T-helper 22 cell (primary cell): ENCODE data around the gene ITGB6.
"Not testable (repeated sequence)": the region's sequence is repeated elsewhere in the genome, so short reads cannot be mapped to it uniquely, and the experiment has no call there.

Experiments
- DNase-seq: peaks from one replicate; pipeline ENCODE4 v3.0.0-alpha.2; 2020; ENCODE audit warnings: low read depth

The ITGB6 gene

DNA sequence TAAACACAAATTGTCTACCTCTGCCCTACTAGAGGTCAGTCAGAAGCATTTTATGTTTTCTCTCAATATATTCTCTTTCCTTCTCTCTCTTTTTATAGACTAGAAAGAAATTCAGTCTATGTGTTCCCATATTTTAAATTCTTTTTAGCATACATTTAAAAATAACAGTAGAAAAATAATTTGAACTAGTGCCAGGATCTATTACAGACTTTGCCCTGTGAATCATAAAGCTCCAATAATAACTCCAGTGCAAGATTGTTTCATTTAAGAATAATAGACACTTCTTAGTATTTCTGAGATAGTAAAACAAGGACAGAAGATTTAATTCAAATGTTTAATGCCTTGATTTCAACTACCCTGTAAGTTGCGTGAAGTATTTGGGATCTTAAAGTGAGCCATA, 60.1 kb downstream of the ITGB6 start:
- DNase-seq = no peak

DNA sequence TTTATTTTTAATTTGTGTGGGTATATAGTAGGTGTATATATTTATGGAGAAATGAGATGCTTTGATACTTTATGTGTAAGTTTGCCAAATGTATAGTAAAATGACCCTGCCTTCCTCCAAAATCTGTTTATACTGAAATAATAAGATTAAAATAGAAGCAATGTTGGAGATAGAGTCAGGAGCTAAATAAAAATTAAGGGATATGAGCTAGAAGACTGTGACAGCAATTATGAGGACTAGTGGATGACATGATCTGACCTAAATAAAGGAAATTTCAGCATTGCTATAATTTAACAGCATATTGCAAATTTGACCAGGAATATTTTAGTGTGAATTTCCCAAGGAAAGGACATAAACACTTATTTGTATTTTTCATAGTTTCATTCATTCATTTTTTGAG, 60.7 kb downstream of the ITGB6 start:
- DNase-seq = no peak

DNA sequence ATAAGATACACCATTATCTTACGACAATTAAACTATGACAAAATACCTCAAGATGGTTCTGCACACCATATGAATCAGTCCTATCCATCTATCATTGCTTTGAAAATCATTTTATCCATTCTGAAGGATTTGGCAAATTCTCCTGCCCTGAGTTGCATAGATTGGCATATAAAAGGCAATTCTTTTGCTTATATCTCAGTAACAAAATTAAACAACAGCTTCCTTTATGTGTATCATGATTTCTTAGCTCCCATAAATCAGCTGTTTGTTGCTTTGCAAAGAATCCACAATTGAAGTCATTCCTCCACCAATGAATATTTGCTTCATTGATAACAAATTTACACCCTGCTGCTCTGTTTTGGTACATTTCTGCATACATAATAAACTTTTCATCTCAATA, 61.7 kb downstream of the ITGB6 start:
- DNase-seq = no peak

DNA sequence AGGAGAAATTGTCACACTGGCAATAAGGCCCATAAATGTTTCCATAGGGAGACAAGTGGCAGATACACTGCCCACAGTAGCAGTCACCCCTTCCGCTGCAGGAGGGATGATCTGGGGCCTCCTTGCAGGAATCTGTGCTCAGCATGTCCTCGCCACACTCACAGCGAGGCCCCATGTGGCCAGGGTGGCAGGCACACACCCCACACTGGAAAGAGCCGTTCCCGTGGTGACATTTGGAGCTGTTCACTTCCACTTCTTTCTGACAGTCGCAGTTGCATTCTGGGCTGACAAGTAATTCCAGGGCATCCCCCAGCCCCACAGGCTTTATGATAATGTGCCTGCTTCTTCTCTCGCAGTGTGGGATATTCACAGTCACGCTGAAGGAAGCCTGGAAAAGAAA, 62.6 kb downstream of the ITGB6 start:
- no peak for DNase-seq

DNA sequence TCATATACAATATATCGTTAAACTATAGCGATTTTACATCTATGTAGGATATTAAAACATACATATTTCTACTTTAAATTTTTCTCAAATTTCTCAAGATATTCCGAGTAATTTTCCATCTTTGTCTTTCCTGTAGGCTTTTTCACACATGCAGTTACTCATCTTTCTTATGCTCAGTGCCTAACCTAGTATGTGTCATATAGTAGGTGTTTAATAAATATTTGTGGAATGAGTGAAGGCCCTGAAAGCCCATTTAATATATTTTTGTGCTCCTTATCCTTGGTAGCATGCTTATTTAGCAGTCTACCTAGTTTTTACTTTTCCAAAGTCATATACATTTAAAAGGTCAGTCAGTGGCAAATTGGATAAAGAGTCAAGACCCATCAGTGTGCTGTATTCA, 67.3 kb downstream of the ITGB6 start:
- no peak for DNase-seq

DNA sequence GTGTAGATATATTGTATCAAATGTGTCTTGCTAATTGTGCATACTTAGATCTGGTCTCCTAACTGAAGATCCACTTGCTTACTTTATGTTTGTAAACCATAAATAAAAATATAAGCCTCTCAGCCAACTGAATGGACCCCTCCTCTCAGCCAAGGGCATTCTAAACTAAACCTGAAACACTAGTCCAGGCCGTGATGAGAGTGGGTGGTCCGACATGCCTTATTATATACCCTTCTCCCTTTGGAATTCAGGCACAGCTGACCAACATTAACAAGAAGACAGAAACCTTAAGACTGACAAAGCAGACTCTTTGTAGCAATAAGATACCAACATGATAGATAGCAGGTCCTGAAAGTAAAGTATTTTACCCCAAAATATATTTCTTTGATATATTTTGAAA, 73.3 kb downstream of the ITGB6 start:
- DNase-seq = no peak

DNA sequence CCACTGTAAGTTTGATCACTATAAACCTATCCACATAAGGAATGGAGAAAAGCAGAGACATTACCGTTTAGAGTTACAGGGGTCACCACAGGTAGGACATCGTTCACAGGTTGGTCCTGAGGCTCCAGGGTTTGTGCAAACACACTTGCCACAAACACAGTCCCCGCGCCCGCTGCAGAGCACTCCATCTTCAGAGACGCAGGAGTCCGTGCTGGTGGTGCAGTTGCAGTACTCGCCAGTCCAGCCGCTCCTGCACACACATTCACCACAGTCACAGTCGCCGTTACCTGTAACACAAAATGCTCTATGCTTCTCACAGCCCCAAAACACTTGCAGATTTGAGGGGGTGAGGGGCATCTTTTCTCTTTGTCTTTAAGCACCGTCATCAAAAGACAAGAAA, 73.8 kb downstream of the ITGB6 start:
- no peak for DNase-seq

DNA sequence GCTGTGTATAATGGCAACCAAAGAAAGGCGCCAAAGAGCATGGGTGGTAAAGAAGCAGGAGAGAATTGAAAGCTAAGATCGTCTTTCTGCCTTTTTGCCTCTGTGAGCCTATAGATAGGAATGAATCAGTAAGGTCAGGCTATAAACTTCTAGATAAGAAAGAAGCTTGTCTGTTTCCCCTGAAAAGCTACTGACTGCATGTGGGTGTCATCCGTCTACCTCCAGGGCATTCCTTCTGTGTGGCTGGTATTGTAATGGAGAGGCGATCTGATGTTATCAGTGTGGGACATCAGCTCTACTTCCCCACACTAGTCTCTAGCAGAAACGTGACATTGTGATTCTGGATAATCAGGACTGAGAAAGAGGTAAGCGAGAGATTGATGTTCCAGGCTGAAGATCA, 74.2 kb downstream of the ITGB6 start:
- DNase-seq = no peak

DNA sequence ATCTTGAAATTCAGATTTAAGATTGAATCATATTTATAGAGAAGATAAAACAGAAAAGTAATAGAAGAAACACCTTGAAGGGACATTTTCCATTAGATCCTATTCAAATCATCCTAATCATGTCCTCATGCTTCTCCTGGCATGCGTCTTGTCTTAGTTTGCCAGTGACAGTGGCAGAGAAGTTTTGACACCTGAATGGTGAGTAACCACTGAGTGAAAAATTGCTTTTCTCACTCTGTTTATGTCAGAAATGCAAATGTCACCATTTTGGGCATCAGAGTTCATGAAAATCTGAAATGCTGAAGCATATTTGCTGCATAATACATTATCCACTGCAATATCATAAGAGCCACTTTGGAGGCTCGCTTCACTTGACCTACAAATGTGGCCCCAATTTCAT, 74.7 kb downstream of the ITGB6 start:
- DNase-seq = no peak

DNA sequence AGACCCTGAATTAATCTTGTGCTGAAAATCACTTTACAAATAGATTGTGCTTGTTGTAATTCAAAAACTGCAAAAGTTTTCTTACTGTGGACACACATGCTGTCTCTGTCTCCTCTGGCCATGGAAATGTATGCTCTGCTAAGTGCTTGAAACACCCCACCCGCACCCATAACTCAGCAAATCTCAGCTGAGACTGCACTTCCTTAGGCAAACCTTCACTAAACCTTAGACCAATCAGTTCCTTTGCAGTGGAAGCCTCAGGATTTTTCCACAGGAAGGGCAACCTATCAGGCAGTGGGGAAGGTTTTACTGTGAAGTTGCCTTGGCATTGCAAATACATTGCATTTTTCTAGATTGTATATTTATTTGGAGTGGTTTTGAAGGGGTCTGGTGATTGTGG, 75.5 kb downstream of the ITGB6 start:
- no peak for DNase-seq

DNA sequence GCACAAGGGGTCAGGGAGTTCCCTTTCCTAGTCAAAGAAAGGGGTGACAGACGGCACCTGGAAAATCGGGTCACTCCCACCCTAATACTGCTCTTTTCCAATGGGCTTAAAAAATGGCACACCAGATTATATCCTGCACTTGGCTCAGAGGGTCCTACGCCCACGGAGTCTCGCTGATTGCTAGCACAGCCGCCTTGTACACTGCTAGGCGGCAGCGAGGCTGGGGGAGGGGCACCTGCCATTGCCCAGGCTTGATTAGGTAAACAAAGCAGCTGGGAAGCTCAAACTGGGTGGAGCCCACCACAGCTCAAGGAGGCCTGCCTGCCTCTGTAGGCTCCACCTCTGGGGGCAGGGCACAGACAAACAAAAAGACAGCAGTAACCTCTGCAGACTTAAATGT, 85.4 kb downstream of the ITGB6 start:
- not testable (repeated sequence) for DNase-seq

DNA sequence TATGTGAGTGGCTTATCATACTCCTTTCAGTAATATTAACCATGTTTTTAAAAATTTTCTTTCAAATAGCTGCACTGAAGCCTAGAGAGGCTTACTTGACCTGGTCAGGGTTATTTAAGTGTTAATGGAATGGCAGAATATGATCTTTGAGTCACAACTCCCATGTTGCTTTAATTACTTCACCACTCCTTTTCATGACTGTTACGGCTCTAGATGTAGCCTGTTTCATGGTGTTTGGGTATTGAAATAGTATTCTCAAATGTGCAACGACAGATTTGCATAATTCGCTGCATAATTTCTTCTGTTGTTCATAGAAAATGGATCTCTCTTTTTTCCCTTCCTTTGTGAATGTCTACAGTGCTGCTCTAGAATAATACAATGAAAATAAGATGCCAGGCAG, 86.1 kb downstream of the ITGB6 start:
- DNase-seq = no peak

DNA sequence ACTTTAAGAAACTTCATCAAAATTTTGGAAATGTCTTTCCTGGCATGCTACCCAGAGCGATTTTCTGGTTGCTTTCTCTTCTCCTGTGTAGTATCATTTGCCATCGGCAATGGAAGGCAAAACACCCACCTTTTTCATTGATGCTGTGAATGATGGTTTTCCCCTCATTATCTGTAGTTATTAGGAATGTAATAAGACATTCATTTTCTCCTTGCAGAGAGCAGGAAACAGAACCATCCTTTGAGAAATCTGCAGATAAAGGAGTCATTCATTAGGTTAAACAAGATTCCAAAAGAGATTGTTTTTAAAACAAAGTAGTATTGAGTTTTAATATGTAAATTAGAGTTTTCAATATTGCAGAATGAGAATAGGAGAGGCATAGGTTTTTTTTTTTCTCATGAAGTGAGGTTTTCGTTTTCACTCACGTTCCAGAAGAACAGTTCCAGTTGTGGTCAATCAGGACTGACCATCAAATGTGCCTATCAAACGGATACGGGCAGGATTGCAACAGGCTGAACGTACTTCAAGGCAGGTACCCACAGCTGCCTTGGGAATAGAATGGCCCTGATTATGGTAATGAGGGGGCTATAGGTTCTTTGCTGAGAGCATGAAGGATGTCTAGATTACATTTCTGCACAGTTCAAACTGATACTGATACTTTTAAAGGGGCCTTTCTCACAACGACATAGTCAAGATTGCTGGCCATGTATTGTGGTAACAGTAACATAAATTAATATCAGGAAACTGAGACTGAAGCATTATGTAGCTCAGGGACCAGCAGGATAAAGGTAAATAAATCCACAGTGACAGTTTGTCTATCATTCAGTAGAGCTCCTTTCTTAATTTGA, 87.9 kb downstream of the ITGB6 start:
- no peak for DNase-seq

DNA sequence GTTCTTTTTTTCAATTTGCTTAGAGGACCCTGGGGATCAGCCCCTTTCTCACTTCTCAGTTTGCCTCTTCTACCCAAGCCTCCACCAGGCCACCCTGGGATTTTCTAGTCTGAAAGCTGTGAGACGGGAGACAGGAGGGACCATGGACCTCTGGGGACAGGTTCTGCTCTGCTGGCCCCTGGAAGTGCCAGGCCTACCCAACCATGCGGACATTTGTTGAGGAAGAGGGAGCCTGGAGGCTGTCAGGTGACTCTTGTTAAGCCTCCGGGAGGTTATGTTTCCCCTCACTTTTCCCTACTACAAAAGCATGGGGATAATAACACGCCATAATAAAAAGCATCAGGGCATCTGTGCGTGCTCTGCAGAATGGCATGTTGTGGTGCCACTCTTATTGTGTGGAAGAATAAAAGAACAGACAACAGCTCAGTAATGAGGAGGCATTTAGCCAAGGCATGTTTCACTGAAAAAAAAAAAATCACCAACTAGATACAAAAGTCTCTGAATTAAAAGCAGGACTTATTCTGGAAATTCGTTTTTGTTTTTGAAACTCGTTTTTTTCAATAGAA, 89.3 kb downstream of the ITGB6 start:
- DNase-seq = no peak

DNA sequence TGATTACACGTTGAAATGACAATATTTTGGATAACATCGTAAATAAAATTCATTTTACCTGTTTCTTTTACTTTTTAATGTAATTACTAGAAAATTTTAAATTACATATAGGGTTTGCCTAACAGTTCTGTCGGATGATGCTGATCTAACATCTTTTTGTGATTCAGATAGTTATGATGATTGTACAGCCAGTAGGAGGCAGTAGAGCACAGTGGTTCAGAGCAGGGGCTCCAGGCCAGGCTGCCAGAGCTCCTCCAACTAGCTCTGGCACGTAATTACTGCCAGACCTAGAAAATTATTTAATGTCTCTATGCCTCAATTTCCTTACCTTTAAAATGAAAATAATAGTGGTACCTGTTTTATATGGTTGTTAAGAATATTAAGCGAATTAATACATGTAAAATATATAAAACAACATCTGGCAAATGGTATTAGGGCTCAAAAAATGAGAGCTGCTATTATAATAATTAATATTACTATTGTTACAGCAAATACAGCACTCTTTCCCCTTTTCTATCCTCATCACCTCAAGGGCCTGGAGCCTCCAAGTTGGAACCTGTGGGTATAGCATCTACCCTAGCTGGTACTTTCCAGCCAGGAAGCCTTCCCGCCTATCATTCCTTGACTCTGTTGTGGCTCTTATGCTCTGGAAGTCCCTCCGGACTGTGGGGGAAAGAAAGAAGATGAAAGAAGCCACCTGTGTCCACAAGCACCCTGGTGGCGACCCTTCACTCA, 90.0 kb downstream of the ITGB6 start:
- peak; percentile 7 for DNase-seq

DNA sequence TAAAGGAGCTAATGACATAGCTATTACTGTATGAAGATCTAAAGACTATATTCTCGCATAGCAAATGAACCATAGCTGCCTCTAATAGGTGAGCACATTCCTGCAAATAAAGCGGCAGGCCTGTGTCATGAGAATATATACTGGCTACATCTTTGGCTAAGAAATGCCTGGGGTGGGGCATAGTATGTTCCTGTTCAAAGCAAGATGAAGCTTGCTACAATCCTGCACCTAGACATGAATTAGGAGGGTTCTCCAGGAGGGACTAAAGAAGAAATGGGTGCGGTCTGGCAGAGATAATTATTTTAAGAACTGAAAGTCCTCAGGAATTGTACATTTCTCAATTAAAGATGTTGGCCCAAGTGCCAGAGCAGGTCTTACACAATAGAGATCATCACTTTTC, 90.8 kb downstream of the ITGB6 start:
- no peak for DNase-seq

DNA sequence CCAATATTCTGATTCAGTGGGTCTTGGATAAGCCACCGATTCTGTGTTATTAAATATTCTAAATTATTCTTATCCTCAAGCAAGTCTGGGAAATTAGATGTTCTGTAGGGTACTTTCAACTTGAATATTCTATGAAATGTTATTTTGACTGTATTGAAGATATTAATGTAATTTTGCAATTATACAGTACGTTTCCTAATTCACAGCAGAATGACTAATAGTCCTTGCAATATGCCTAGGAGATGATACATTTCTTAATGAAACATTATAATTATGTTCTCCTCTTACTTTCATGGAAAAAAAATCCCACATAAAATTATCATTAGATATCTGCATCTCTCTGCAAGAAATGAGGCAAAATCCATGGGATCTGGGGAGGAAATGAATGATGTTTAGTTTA, 91.4 kb downstream of the ITGB6 start:
- DNase-seq = no peak

DNA sequence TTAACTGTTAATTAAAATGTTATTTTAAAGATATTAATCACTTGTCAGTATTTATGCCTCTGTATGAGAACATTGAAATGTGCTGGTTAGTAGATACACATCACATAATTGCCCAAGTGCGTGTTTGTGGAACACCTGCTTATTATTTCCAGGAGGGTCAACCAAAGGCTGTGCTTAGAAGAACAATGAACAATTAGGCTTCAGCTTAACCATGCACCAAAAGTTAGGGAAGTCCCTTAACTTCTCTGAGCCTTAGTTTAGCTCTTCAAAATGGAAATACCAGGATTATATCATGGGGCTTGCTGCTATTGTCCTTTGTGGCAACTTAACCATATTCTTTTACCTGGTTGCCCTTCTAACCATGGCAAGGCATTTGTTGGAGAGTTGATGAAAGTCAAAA, 94.7 kb downstream of the ITGB6 start:
- DNase-seq = no peak

DNA sequence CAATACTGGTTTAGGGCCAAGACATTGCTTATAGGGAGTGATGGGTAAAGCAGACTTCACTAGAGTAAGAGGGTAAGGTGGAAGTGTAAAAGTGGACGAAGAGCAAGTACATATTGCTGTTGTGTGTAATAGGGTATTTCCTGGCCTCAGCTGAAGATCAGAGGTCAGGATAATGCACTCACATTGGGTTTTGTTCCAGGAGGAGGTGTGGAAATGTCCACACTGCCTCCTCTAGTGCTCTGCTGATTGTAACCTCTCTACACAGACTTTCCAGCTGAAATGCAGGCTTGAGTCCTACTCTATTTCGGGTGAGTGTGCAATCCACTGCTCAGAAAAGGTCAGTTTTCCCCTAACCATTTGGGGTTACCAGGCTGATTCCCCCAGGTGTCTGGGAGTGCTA, 96.0 kb downstream of the ITGB6 start:
- DNase-seq = no peak

DNA sequence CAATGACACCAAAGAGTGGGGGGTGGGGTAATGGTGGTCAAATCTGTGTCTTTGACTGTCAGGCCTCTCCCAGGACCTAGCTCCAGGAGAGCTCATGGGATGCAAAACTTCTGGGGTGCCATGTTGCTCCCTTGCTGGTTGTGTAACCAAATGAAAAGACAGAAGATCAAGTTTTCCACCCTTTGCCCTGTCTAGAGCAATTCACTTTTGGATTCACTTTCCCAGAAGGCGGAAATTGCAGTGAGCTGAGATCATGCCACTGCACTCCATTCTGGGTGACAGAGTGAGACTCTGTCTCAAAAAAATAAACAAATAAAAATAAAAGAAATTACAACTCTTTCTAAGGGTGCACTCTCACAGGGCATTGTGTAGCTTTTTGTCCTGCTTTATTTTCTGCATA, 102.7 kb downstream of the ITGB6 start:
- DNase-seq = no peak

DNA sequence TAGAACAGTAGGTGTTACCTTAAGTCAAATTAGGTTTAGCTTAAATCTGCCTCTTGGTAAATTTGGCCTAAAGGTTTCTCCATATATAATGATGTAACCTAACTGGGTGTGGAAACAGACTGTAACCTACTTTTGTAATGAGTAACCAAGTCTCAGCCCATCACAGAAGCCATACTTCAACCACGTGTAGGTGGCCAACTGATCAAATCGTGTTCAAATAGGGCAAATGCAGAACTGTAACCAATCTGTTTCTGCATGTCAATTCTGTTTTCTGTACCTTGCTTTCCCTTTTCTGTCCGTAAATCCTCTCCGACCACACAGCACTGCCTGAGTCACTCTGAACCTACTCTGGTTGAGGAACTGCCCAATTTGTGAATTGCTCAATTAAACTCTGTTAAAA, 103.7 kb downstream of the ITGB6 start:
- DNase-seq = no peak

DNA sequence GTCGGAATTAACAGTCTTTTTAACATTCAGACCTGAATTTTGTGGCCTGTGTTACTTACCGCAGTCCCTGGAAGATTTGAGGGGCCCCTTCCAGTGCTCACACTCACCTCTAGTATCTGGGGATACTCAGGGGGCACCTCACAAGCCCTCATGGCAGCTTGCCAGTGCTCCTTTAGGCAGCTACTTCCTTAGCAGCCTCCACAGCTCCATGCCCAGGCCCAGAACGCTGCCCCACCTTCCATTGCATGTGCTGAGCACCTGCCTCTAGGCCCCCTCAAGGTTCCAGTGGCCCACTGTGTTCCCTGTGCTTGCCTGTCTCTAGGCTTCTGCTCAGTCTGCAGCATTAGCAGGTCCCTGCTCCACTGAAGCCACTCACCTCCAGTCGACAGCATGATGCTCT, 107.6 kb downstream of the ITGB6 start:
- DNase-seq = no peak

DNA sequence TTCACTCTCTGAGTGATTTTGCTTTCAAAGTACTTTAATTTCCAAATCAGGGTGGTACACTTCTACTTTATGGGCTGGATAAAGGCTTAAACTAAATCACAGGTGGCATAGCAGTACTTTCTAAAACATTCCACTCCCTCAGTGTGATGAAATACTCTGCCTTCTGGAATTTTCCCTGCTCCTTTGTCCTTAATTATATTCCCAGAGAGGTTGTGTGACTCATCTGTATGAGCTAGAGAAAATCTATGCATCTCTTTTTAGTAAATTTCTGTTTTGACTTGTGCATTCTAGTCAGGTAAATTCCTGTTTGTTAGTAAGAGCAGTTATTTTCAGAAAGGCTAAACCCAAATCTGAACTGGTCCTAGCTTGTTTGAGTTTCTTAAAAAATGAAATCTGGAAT, 108.7 kb downstream of the ITGB6 start:
- no peak for DNase-seq
